Hematopoietic multipotent progenitor cell (in vitro differentiated cells): ENCODE results near the gene FAM200C. TPM values are rescaled to one million over a fixed set of nuclear protein-coding genes. Genes with fewer than 3 reads are reported as not detected.

ENCODE experiments used
- DNase-seq, 3 donors: peaks; one replicate each; pipeline ENCODE4 v3.0.0-alpha.2; 2011 to 2015; ENCODE audit warnings: low read depth in 2 of 3, low spot score in 2 of 3
- total RNA-seq: library from RNA; depleted of rRNA; stranded (reverse); fragments of >200 nt; gene quantifications from one replicate; pipeline ENCODE4 v1.2.3, GENCODE V29; 2012

The FAM200C gene
- total RNA-seq, 1 donor, result 2.4 TPM

- DNase-seq, result no peak
Observed at GRCh38 chr5:160420331-160420610, 20.4 kb upstream of the FAM200C start.

GRCh38 chr5:160419458-160420330 lies 19.8 kb upstream of the FAM200C start:
- DNase-seq, result peak in 2 of 3 donors; percentile 14 to 34

- DNase-seq, result peak; percentile 86 to 99 (median 97)
Observed at GRCh38 chr5:160418561-160419457, 19.0 kb upstream of the FAM200C start, which contains the start of gene SLU7. Gene SLU7, minus strand, starts transcription at chr5:160419081. Its CDS starts 3,787 bp downstream, at chr5:160415294.

- DNase-seq, result no peak
Observed at GRCh38 chr5:160398806-160399205, 1.0 kb downstream of the FAM200C start.

- no peak for DNase-seq
Observed at GRCh38 chr5:160397492-160397891, 2.4 kb downstream of the FAM200C start.

GRCh38 chr5:160395111-160395510 lies 4.7 kb downstream of the FAM200C start:
- no peak for DNase-seq

GRCh38 chr5:160390787-160391696 lies 8.8 kb downstream of the FAM200C start:
- DNase-seq, result peak in 1 of 3 donors; percentile 58

- DNase-seq, result no peak
Observed at GRCh38 chr5:160387445-160387844, 12.4 kb downstream of the FAM200C start.

- no peak for DNase-seq
Observed at GRCh38 chr5:160385496-160385895, 14.4 kb downstream of the FAM200C start.

GRCh38 chr5:160384681-160385080 lies 15.2 kb downstream of the FAM200C start:
- no peak for DNase-seq

- no peak for DNase-seq
Observed at GRCh38 chr5:160382346-160382745, 17.5 kb downstream of the FAM200C start.

GRCh38 chr5:160380041-160380440 lies 19.8 kb downstream of the FAM200C start:
- DNase-seq, result no peak

- DNase-seq, result peak in 2 of 3 donors; percentile 33 to 74
Observed at GRCh38 chr5:160379511-160379910, 20.3 kb downstream of the FAM200C start.

GRCh38 chr5:160378330-160378729 lies 21.5 kb downstream of the FAM200C start:
- no peak for DNase-seq

GRCh38 chr5:160377651-160378050 lies 22.2 kb downstream of the FAM200C start:
- no peak for DNase-seq

- DNase-seq, result no peak
Observed at GRCh38 chr5:160376416-160376815, 23.4 kb downstream of the FAM200C start.

- no peak for DNase-seq
Observed at GRCh38 chr5:160375701-160376100, 24.2 kb downstream of the FAM200C start.

- DNase-seq, result no peak
Observed at GRCh38 chr5:160375166-160375565, 24.7 kb downstream of the FAM200C start.

GRCh38 chr5:160371294-160371693 lies 28.6 kb downstream of the FAM200C start:
- DNase-seq, result no peak

GRCh38 chr5:160370713-160371034 lies 29.2 kb downstream of the FAM200C start:
- peak in 1 of 3 donors; percentile 6 for DNase-seq
